Colonic mucosa (tissue), 4 donors: ENCODE results near the gene SPOCK2. TPM values are rescaled to one million over a fixed set of nuclear protein-coding genes. Genes with fewer than 3 reads are reported as not detected.

Experiments used
- DNase-seq: peaks from one replicate; pipeline ENCODE4 v3.0.0-alpha.2; 2020
- H3K27ac ChIP-seq: fragments of 200-600 bp; one replicate; pipeline ENCODE4 v1.8.0; 2021
- H3K27me3 ChIP-seq: fragments of 200-600 bp; one replicate; pipeline ENCODE4 v1.8.0; 2021
- H3K36me3 ChIP-seq: fragments of 200-600 bp; one replicate; pipeline ENCODE4 v1.8.0; 2021
- H3K4me1 ChIP-seq: fragments of 200-600 bp; one replicate; pipeline ENCODE4 v1.8.0; 2021; ENCODE audit warnings: mild to moderate bottlenecking
- H3K4me3 ChIP-seq: fragments of 200-600 bp; one replicate; pipeline ENCODE4 v1.8.0; 2021
- H3K9ac ChIP-seq, 2 donors: one replicate each; pipeline ENCODE4 v1.7.0; 2013; ENCODE audit warnings: control low read depth in 2 of 2, low read depth in 2 of 2, low read length in 2 of 2
- H3K9me3 ChIP-seq: fragments of 200-600 bp; one replicate; pipeline ENCODE4 v1.8.0; 2021
- CTCF ChIP-seq: fragments of 200-600 bp; IDR thresholded peaks from one replicate; pipeline ENCODE4 v1.8.0; 2022; ENCODE audit warnings: antibody characterized with exemption, mild to moderate bottlenecking
- intact Hi-C: fragments of 100-400 bp; cut with DNase I; formaldehyde crosslinking; loops from one replicate; pipeline ENCODE4 v1.14.1; 2022
- total RNA-seq, 2 donors: library from RNA; stranded (reverse); fragmentation: NEBNext Ultra II Directional in 1 of 2; extraction: Animal tissue kit (Norgen Biotek cat#: 25700) in 1 of 2; gene quantifications; one replicate each; pipeline ENCODE4 v1.2.1, GENCODE V29; 2021
- donor health status: healthy.
- donor health status: DM: no; HTN: no; CAD: no.
- donor health status: DM: no; HTN: no; CAD: no.

Gene SPOCK2
- total RNA-seq, 2 donors from 2014 or later: 4.7 to 6.5 TPM

DNA sequence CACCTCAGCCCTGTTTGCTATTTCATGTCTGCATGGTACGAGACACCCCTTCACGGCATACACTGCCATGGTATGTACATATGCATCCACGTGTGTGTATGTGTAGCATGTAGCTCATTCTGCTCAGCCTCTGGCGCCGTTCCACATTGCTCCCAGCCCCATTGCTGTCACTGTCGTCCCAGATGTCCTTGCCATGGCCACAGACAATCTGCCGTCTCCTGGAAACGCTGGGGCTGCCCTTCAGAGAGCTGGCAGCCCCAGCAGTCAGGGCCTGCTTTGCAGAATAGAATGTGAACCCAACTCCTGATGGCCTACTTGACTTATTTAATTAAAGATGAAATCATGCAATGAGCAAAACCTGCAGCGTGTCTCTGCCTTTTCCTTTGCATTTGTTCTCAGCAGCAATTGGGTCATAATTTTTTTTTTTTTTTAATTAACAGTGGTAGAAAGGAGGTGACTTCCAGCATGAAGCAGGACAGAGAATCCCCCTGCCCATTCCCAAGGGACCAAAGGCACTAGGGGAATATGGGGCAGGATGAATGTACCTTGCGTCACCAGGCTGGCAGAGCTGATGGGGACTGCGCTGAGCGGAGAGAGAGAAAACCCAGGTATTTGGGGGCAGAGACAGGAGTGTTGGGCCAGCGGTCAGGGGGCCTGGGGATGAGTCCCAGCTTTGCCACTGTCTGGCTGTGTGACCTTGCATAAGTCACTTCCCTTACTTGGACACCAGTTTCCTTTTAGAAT lies 75.0 kb downstream of the SPOCK2 start:
- DNase-seq: no peak
- Histone ChIP-seq H3K27ac (no peak overlapping the region), H3K36me3 (no peaks in the 10 kb centered on the region), H3K4me1 (no peaks in the 10 kb centered on the region), H3K4me3 (no peak overlapping the region), H3K9me3 (no peaks in the 10 kb centered on the region), H3K27me3 (no peaks in the 10 kb centered on the region), H3K9ac (no peak overlapping the region)
- TF ChIP-seq CTCF: no peak
- intact Hi-C loops: no loop called here

DNA sequence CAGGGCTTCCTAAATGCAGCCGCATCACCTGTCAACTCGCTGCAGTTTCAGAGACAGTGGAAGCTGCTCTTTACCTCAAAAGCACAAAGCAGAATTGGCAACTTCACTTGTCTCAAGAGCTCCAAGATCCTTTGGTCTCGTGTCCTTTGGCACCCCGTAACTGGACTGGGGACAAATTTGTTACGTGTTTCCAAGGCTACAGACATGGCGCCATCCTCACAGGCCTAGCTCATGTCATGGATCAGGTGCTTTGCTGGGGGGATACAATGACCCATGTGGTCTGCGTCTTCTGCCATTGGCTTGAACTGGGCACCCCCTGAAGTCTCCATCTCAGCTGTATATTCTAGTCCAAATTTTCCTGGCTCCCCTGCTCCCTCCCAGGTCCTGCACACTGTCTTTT lies 75.6 kb downstream of the SPOCK2 start:
- H3K9ac ChIP-seq: no peak overlapping the region
- H3K27me3 ChIP-seq: no peaks in the 10 kb centered on the region
- H3K36me3 ChIP-seq: no peaks in the 10 kb centered on the region
- no peak overlapping the region for H3K4me3 ChIP-seq
- no peak for TF ChIP-seq CTCF
- H3K9me3 ChIP-seq: no peaks in the 10 kb centered on the region
- no peak for DNase-seq
- no peaks in the 10 kb centered on the region for H3K4me1 ChIP-seq
- no peak overlapping the region for H3K27ac ChIP-seq
- intact Hi-C loops: no loop called here

- H3K27me3 ChIP-seq: no peaks in the 10 kb centered on the region
- H3K27ac ChIP-seq: no peak overlapping the region
- intact Hi-C loops: no loop called here
- no peaks in the 10 kb centered on the region for H3K9me3 ChIP-seq
- no peak overlapping the region for H3K9ac ChIP-seq
- H3K36me3 ChIP-seq: no peaks in the 10 kb centered on the region
- H3K4me3 ChIP-seq: no peak overlapping the region
- no peaks in the 10 kb centered on the region for H3K4me1 ChIP-seq
- no peak for TF ChIP-seq CTCF
- no peak for DNase-seq
These were observed 76.3 kb downstream of the SPOCK2 start for GRCh38 chr10:72011976-72012512.

GRCh38 chr10:72011468-72011867 lies 76.9 kb downstream of the SPOCK2 start:
- no peaks in the 10 kb centered on the region for H3K4me1 ChIP-seq
- no peak overlapping the region for H3K9ac ChIP-seq
- no peak overlapping the region for H3K4me3 ChIP-seq
- H3K36me3 ChIP-seq: no peaks in the 10 kb centered on the region
- no peak for TF ChIP-seq CTCF
- intact Hi-C loops: no loop called here
- H3K27me3 ChIP-seq: no peaks in the 10 kb centered on the region
- H3K9me3 ChIP-seq: no peaks in the 10 kb centered on the region
- no peak for DNase-seq
- no peak overlapping the region for H3K27ac ChIP-seq

- Histone ChIP-seq H3K27ac (no peak overlapping the region), H3K27me3 (no peaks in the 10 kb centered on the region), H3K4me3 (no peak overlapping the region), H3K36me3 (no peaks in the 10 kb centered on the region), H3K4me1 (no peaks in the 10 kb centered on the region), H3K9me3 (no peaks in the 10 kb centered on the region), H3K9ac (no peak overlapping the region)
- DNase-seq: no peak
- intact Hi-C loops: no loop called here
- no peak for TF ChIP-seq CTCF
These were observed 77.3 kb downstream of the SPOCK2 start for GRCh38 chr10:72011016-72011415.
